Endothelial cell of umbilical vein (primary cell): Measurements from ENCODE around the gene MYL2. TPM values are rescaled to one million over a fixed set of nuclear protein-coding genes. Genes with fewer than 3 reads are reported as not detected.

ENCODE experiments used
- BruUV-seq: library from RNA; stranded (reverse); fragments of 400-500 nt; replicated peaks from 2 replicates; lab custom pipeline; 2021; lab: Mats Ljungman, UMichigan
- CTCF ChIA-PET: fragments of 300-600, 350-600 bp; sonication (Branson Sonifier 250); formaldehyde crosslinking; loops from one replicate; lab custom pipeline; 2021; ENCODE audit warnings: antibody characterized with exemption, inconsistent platforms; lab: Charles Lee
- POLR2A ChIA-PET: fragments of 300-600, 350-600 bp; sonication (Branson Sonifier 250); formaldehyde crosslinking; loops from one replicate; lab custom pipeline; 2021; ENCODE audit warnings: antibody characterized with exemption, inconsistent platforms; lab: Charles Lee
- DNase-seq: peaks from one replicate; pipeline ENCODE4 v3.0.0-alpha.2; 2011; ENCODE audit warnings: low read depth, low spot score
- FAIRE-seq: peaks from 2 replicates; lab custom pipeline; 2011; peaks lifted over from hg19 to GRCh38; lab: Jason Lieb, UNC
- H2AFZ ChIP-seq: 2 replicates; pipeline ENCODE4 v1.6.0; 2012; ENCODE audit warnings: low read depth, low read length, control low read depth, inconsistent platforms
- H3K27ac ChIP-seq: 2 replicates; pipeline ENCODE4 v1.5.1; 2011; ENCODE audit warnings: low read depth, mild to moderate bottlenecking, control low read depth, low read length, moderate library complexity; ENCODE audit not compliant: insufficient read depth
- H3K27me3 ChIP-seq, 2 experiments: 2 replicates each; pipeline versions ENCODE4 v1.6.0 to v1.6.1; 2011; ENCODE audit warnings: low read length in 2 of 2, mixed read lengths in 1 of 2; ENCODE audit not compliant: control insufficient read depth in 2 of 2, insufficient read depth in 2 of 2
- H3K36me3 ChIP-seq, 2 experiments: 2 replicates in 1 of 2; 3 replicates in 1 of 2; pipeline ENCODE4 v1.5.1; 2011; ENCODE audit warnings: low read length in 2 of 2, mild to moderate bottlenecking in 1 of 2, moderate library complexity in 1 of 2; ENCODE audit not compliant: control insufficient read depth in 2 of 2, insufficient read depth in 2 of 2; ENCODE audit errors: extremely low read depth in 1 of 2
- H3K4me1 ChIP-seq: 3 replicates; pipeline ENCODE4 v1.5.1; 2011; ENCODE audit warnings: mild to moderate bottlenecking, low read length; ENCODE audit not compliant: control insufficient read depth, insufficient read depth; ENCODE audit errors: extremely low read depth
- H3K4me2 ChIP-seq: 2 replicates; pipeline ENCODE4 v1.6.1; 2011; ENCODE audit warnings: low read length, control low read depth, mixed read lengths; ENCODE audit not compliant: insufficient read depth
- H3K4me3 ChIP-seq, 3 experiments: fragments of 200-600 bp in 1 of 3; sonication (generic), shearing (Covaris generic) in 1 of 3; replicated peaks in 1 of 3; 2 replicates each; pipeline ENCODE4 v1.5.1; 2011 to 2016; ENCODE audit warnings: control low read depth in 3 of 3, low read length in 3 of 3, mild to moderate bottlenecking in 2 of 3, inconsistent platforms in 1 of 3, low read depth in 1 of 3, moderate library complexity in 1 of 3; ENCODE audit not compliant: insufficient read depth in 1 of 3
- H3K79me2 ChIP-seq: 2 replicates; pipeline ENCODE4 v1.6.0; 2012; ENCODE audit warnings: low read length, inconsistent platforms; ENCODE audit not compliant: control insufficient read depth, insufficient read depth
- H3K9ac ChIP-seq: replicated peaks from 2 replicates; pipeline ENCODE3; 2011; ENCODE audit warnings: low read length, control low read depth; ENCODE audit not compliant: insufficient read depth; ENCODE audit errors: extremely low read depth
- H3K9me1 ChIP-seq: replicated peaks from 3 replicates; pipeline ENCODE4 v1.6.0; 2011; ENCODE audit warnings: mild to moderate bottlenecking, low read length; ENCODE audit not compliant: control insufficient read depth, insufficient read depth; ENCODE audit errors: extremely low read depth
- H3K9me3 ChIP-seq: replicated peaks from 2 replicates; pipeline ENCODE4 v1.5.1; 2012; ENCODE audit warnings: low read length, inconsistent platforms; ENCODE audit not compliant: control insufficient read depth, insufficient read depth
- H4K20me1 ChIP-seq: replicated peaks from 2 replicates; pipeline ENCODE3; 2011; ENCODE audit warnings: mild to moderate bottlenecking, low read length; ENCODE audit not compliant: control insufficient read depth, insufficient read depth; ENCODE audit errors: extremely low read depth
- EZH2 ChIP-seq: IDR thresholded peaks from 2 replicates; pipeline ENCODE4 v1.6.1; 2012; ENCODE audit warnings: borderline replicate concordance, low read depth, mild to moderate bottlenecking, moderate library complexity, low read length, inconsistent platforms; ENCODE audit not compliant: severe bottlenecking
- FOS ChIP-seq: IDR thresholded peaks from 2 replicates; pipeline ENCODE4 v1.6.1; 2011; ENCODE audit warnings: mild to moderate bottlenecking, low read length, moderate library complexity, borderline replicate concordance; ENCODE audit not compliant: insufficient read depth
- GATA2 ChIP-seq: IDR thresholded peaks from 2 replicates; pipeline ENCODE4 v1.7.0; 2011; ENCODE audit warnings: low read depth, mild to moderate bottlenecking, moderate library complexity, mixed read lengths, low read length; ENCODE audit not compliant: insufficient read length, insufficient read depth
- JUN ChIP-seq: IDR thresholded peaks from 2 replicates; pipeline ENCODE4 v1.6.1; 2011; ENCODE audit warnings: borderline replicate concordance, low read depth; ENCODE audit not compliant: insufficient read length, insufficient read depth
- MAX ChIP-seq: IDR thresholded peaks from 2 replicates; pipeline ENCODE4 v1.6.1; 2011; ENCODE audit not compliant: insufficient read depth, insufficient read length
- MYC ChIP-seq: IDR thresholded peaks from one replicate; pipeline ENCODE4 v1.6.1; 2011; ENCODE audit warnings: mild to moderate bottlenecking, low read depth, low read length
- POLR2A ChIP-seq: IDR thresholded peaks from 2 replicates; pipeline ENCODE4 v1.6.1; 2012; ENCODE audit warnings: low read depth, mild to moderate bottlenecking, control low read depth, low read length
- POLR2AphosphoS5 ChIP-seq: IDR thresholded peaks from 2 replicates; pipeline ENCODE4 v1.6.1; 2012; ENCODE audit warnings: low read depth, mild to moderate bottlenecking, control low read depth, low read length, moderate library complexity; ENCODE audit not compliant: insufficient read depth
- dilution Hi-C: fragments of 300-500 bp; cut with MboI; formaldehyde crosslinking; loops from one replicate; pipeline ENCODE4 v1.15.0; 2019; ENCODE audit warnings: low sequenced_read_pairs; ENCODE audit not compliant: extremely low pct_ligation_motif_present
- intact Hi-C: fragments of 100-400 bp; cut with micrococcal nuclease; formaldehyde crosslinking; loops from one replicate; pipeline ENCODE4 v1.10.0; 2022
- polyA plus RNA-seq, 4 experiments: library from polyadenylated mRNA; depleted of rRNA in 3 of 4; stranded (reverse) in 3 of 4; unstranded in 1 of 4; fragments of >200 nt; gene quantifications; 2 replicates each; pipeline versions ENCODE4 v1.2.1 to v1.2.3, GENCODE V29; 2011 to 2012; ENCODE audit warnings: missing spikeins in 1 of 4
- total RNA-seq: library from RNA; stranded (reverse); gene quantifications from 2 replicates; pipeline ENCODE4 v1.2.3, GENCODE V29; 2021
- TF ChIP-seq, protein P1 (sequence below), 2 donors: IDR thresholded peaks; 1 replicate in 1 of 2; 2 replicates in 1 of 2; pipeline ENCODE4 v1.5.1; 2011; ENCODE audit warnings: low read length in 2 of 2, mild to moderate bottlenecking in 2 of 2, moderate library complexity in 2 of 2, control low read depth in 1 of 2, inconsistent platforms in 1 of 2, low read depth in 1 of 2; ENCODE audit not compliant: insufficient read depth in 1 of 2; ENCODE audit errors: extremely low read depth in 1 of 2

The MYL2 gene
- total and polyA plus RNA-seq, 2 donors (not counting 3 experiments of a cell fraction or from before 2014, with no cell fraction given) = 0.93 TPM; not detected in 1

- Histone ChIP-seq H2AFZ (no peak overlapping the region), H4K20me1 (no peaks in the 10 kb centered on the region), H3K9me1 (no peaks in the 10 kb centered on the region), H3K4me3 (no peak overlapping the region), H3K4me2 (no peak overlapping the region), H3K27ac (no peak overlapping the region), H3K36me3 (no peaks in the 10 kb centered on the region), H3K9me3 (no peaks in the 10 kb centered on the region), H3K79me2 (no peaks in the 10 kb centered on the region), H3K4me1 (no peaks in the 10 kb centered on the region), H3K9ac (no peak overlapping the region), H3K27me3 (peaks cover 0 to 3% of the 10 kb centered on the region in 2 experiments)
- POLR2A ChIA-PET = no interaction called here
- TF ChIP-seq FOS = no peak
- TF ChIP-seq JUN = no peak
- TF ChIP-seq, protein P1, sequence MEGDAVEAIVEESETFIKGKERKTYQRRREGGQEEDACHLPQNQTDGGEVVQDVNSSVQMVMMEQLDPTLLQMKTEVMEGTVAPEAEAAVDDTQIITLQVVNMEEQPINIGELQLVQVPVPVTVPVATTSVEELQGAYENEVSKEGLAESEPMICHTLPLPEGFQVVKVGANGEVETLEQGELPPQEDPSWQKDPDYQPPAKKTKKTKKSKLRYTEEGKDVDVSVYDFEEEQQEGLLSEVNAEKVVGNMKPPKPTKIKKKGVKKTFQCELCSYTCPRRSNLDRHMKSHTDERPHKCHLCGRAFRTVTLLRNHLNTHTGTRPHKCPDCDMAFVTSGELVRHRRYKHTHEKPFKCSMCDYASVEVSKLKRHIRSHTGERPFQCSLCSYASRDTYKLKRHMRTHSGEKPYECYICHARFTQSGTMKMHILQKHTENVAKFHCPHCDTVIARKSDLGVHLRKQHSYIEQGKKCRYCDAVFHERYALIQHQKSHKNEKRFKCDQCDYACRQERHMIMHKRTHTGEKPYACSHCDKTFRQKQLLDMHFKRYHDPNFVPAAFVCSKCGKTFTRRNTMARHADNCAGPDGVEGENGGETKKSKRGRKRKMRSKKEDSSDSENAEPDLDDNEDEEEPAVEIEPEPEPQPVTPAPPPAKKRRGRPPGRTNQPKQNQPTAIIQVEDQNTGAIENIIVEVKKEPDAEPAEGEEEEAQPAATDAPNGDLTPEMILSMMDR (IDR thresholded peaks at IDR 0.05; ENCODE audit: extremely low read depth in 1 of 2, insufficient read depth in 1 of 2, low read depth in 1 of 2, low read length in 2 of 2) = no peak
- no peak for TF ChIP-seq MYC
- TF ChIP-seq EZH2 = no peak
- TF ChIP-seq MAX = no peak
- no peak for TF ChIP-seq GATA2
- TF ChIP-seq POLR2A = no peak
- TF ChIP-seq POLR2AphosphoS5 = no peak
- CTCF ChIA-PET = interaction anchor here (1.2 kb wide), 1 partner anchor 17 kb away, joined by 3 read pairs; no protein-coding TSS in a partner anchor
- intact Hi-C loops = no loop called here
- DNase-seq (no peak), FAIRE-seq (no peak)
- dilution Hi-C loops = no loop called here
- no TSS peak for BruUV-seq
Observed at GRCh38 chr12:110865521-110865920, 54.9 kb downstream of the MYL2 start.
